CD8-positive, alpha-beta memory T cell (primary cell): Measurements from ENCODE around the gene ATP6V0A1. TPM values are rescaled to one million over a fixed set of nuclear protein-coding genes. Genes with fewer than 3 reads are reported as not detected.
A peak's percentile ranks its signal among the peaks of the same experiment; 100 is the strongest.

Source experiments
- CTCF ChIA-PET: fragments of 350-600 bp; sonication (Branson Sonifier 250); formaldehyde crosslinking; loops from one replicate; lab custom pipeline; 2021; ENCODE audit warnings: antibody characterized with exemption; lab: Charles Lee
- POLR2A ChIA-PET: fragments of 350-600 bp; sonication (Branson Sonifier 250); formaldehyde crosslinking; loops from one replicate; lab custom pipeline; 2021; ENCODE audit warnings: antibody characterized with exemption; lab: Charles Lee
- DNase-seq, 5 donors: peaks; one replicate each; pipeline versions ENCODE4 v3.0.0 to v3.0.0-alpha.2; 2020 to 2022; ENCODE audit warnings: mixed read lengths in 1 of 5
- H3K27ac ChIP-seq: one replicate; pipeline ENCODE4 v1.7.0; 2013; ENCODE audit warnings: low read depth, mild to moderate bottlenecking, low read length, moderate library complexity
- H3K27me3 ChIP-seq: 2 replicates; pipeline ENCODE4 v1.7.0; 2013; ENCODE audit warnings: low read length, mild to moderate bottlenecking; ENCODE audit not compliant: insufficient read depth, poor library complexity, severe bottlenecking
- H3K36me3 ChIP-seq: 2 replicates; pipeline ENCODE4 v1.7.0; 2013; ENCODE audit warnings: mild to moderate bottlenecking, low read length, moderate library complexity; ENCODE audit not compliant: insufficient read depth
- H3K4me1 ChIP-seq: 2 replicates; pipeline ENCODE4 v1.7.0; 2013; ENCODE audit warnings: mild to moderate bottlenecking, low read length, moderate library complexity; ENCODE audit not compliant: insufficient read depth
- H3K4me3 ChIP-seq: 2 replicates; pipeline ENCODE4 v1.7.0; 2013; ENCODE audit warnings: mild to moderate bottlenecking, low read length
- H3K9me3 ChIP-seq: 2 replicates; pipeline ENCODE4 v1.7.0; 2013; ENCODE audit warnings: mild to moderate bottlenecking, low read length
- H3K27ac Mint-ChIP-seq, 8 donors: one replicate each; pipeline ENCODE4 v1.8.0; 2020 to 2021; ENCODE audit warnings: mixed read lengths in 8 of 8, mild to moderate bottlenecking in 6 of 8, inconsistent platforms in 3 of 8, moderate library complexity in 3 of 8
- H3K27me3 Mint-ChIP-seq, 2 donors: one replicate each; pipeline ENCODE4 v1.8.0; 2020 to 2021; ENCODE audit warnings: mixed read lengths in 2 of 2, mild to moderate bottlenecking in 1 of 2, moderate library complexity in 1 of 2
- H3K36me3 Mint-ChIP-seq, 3 donors: one replicate each; pipeline ENCODE4 v1.8.0; 2020 to 2021; ENCODE audit warnings: mixed read lengths in 3 of 3, inconsistent platforms in 1 of 3, mild to moderate bottlenecking in 1 of 3
- H3K4me1 Mint-ChIP-seq, 3 donors: one replicate each; pipeline ENCODE4 v1.8.0; 2020 to 2021; ENCODE audit warnings: mixed read lengths in 3 of 3, inconsistent platforms in 1 of 3, mild to moderate bottlenecking in 1 of 3
- H3K4me3 Mint-ChIP-seq, 7 donors: one replicate each; pipeline ENCODE4 v1.8.0; 2020 to 2021; ENCODE audit warnings: mixed read lengths in 7 of 7, mild to moderate bottlenecking in 6 of 7, moderate library complexity in 4 of 7, inconsistent platforms in 2 of 7
- H3K9me3 Mint-ChIP-seq, 5 donors: one replicate each; pipeline ENCODE4 v1.8.0; 2020 to 2022; ENCODE audit warnings: mixed read lengths in 5 of 5, mild to moderate bottlenecking in 3 of 5, moderate library complexity in 2 of 5, inconsistent platforms in 1 of 5
- polyA plus RNA-seq: library from polyadenylated mRNA; unstranded; fragments of 300-500 nt; fragmentation: Illumina TruSeq; gene quantifications from one replicate; pipeline ENCODE4 v1.2.3, GENCODE V29; 2021
- total RNA-seq, 2 experiments: library from RNA; stranded (reverse); gene quantifications; one replicate each; pipeline ENCODE4 v1.2.3, GENCODE V29; 2021

The ATP6V0A1 gene
- total and polyA plus RNA-seq, 3 experiments from 2014 or later, result 3.0 to 5.5 (median 3.6) TPM

DNA sequence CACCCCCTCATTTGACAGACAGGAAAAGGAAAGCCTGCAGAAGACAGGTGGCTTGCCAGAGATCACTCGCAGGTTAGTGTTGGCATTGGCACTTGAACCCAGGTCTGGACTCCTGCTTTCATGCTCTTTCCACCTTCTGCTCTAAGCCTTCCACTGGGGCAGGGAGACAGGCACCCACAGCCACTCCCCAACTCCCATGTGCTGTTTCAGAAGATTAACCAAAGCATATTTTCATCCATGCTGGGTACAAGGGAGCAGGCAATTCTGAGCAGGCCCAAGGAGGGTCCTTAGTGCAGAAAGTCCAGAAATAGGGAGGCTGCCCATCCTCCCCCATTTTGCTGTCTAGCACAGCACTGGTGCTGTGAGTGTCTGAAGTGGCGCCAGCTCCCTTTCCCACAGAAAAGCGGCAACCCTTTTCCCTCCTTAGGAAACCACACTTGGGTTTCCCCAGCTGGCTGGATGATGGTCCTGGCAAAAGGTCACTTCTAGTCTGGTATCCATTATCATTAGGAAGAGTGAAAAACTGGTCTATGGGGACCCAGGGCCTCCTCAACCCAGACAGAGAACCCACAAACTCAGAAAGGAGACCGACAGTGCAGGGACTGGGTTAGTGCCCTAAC, 33.6 kb upstream of the ATP6V0A1 start:
- no peaks in the 10 kb centered on the region for H3K9me3 ChIP-seq
- H3K4me1 Mint-ChIP-seq, result peaks cover 5 to 20% (median 9%) of the 10 kb centered on the region in 3 donors
- peaks cover 26 to 44% of the 10 kb centered on the region in 2 donors for H3K27me3 Mint-ChIP-seq
- peaks cover 11% of the 10 kb centered on the region for H3K4me1 ChIP-seq
- POLR2A ChIA-PET, result no interaction called here
- peaks cover 13% of the 10 kb centered on the region for H3K27me3 ChIP-seq
- no peak for DNase-seq
- H3K36me3 Mint-ChIP-seq, result no peaks in the 10 kb centered on the region
- H3K27ac Mint-ChIP-seq, result no peak overlapping the region
- no peaks in the 10 kb centered on the region for H3K9me3 Mint-ChIP-seq
- H3K4me3 Mint-ChIP-seq, result peak overlapping the region in 1 of 7 donors; percentile 13
- CTCF ChIA-PET, result interaction anchor here (1.4 kb wide), 1 partner anchor 80 kb away, joined by 4 read pairs; no protein-coding TSS in a partner anchor
- H3K27ac ChIP-seq, result no peak overlapping the region
- no peaks in the 10 kb centered on the region for H3K36me3 ChIP-seq
- H3K4me3 ChIP-seq, result no peak overlapping the region

DNA sequence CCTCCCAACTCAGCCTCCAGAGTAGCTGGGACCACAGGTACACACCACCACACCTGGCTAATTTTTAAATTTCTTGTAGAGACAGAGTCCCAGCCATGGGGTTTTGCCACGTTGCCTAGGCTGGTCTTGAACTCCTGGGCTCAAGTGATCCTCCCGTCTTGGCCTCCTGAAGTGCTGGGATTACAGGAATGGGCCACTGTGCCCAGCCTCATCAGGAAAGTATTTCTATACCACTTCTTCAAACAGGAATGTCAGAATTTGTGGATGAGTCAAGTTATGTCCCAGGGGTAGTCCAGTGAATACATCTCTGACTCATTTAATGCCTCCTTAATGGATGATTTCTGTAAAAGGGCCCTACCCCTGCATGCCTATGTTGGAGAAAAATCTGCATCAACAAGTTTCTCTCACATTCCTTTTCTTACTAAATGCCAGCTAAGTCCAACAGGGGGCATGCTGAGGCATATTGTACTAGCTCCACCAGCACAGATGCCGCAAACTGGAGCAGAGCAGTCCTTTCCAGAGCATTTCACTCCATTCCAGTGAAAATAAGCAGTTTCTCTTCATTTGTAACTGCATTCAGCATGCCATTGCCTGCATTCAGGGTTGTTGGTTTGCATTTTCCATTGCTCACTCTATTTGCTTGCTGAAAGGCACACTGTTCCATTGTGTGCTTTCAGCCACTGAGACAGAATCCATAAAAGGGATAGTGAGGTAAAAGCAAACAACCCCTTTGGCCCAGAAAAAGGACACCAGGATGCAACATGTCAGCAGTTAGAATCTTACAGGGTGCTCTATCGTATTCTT, 30.3 kb upstream of the ATP6V0A1 start:
- POLR2A ChIA-PET, result no interaction called here
- no peak overlapping the region for H3K4me3 Mint-ChIP-seq
- Histone ChIP-seq H3K4me3 (no peak overlapping the region), H3K9me3 (no peaks in the 10 kb centered on the region), H3K27me3 (peaks cover 5% of the 10 kb centered on the region), H3K36me3 (no peaks in the 10 kb centered on the region), H3K4me1 (peaks cover 4% of the 10 kb centered on the region), H3K27ac (no peak overlapping the region)
- H3K27me3 Mint-ChIP-seq, result peaks cover 13 to 32% of the 10 kb centered on the region in 2 donors
- no peak overlapping the region for H3K27ac Mint-ChIP-seq
- H3K36me3 Mint-ChIP-seq, result peaks cover 0 to 3% (median 0%) of the 10 kb centered on the region in 3 donors
- no peaks in the 10 kb centered on the region for H3K9me3 Mint-ChIP-seq
- DNase-seq, result peak; percentile 18 to 58 (median 42)
- CTCF ChIA-PET, result interaction anchor here (0.7 to 2.1 kb wide), 11 partner anchors 9 to 316 kb away, joined by 3 to 9 read pairs (median 4); partner anchors contain the start of gene DHX58
- H3K4me1 Mint-ChIP-seq, result peaks cover 0 to 2% (median under 1%) of the 10 kb centered on the region in 3 donors

DNA sequence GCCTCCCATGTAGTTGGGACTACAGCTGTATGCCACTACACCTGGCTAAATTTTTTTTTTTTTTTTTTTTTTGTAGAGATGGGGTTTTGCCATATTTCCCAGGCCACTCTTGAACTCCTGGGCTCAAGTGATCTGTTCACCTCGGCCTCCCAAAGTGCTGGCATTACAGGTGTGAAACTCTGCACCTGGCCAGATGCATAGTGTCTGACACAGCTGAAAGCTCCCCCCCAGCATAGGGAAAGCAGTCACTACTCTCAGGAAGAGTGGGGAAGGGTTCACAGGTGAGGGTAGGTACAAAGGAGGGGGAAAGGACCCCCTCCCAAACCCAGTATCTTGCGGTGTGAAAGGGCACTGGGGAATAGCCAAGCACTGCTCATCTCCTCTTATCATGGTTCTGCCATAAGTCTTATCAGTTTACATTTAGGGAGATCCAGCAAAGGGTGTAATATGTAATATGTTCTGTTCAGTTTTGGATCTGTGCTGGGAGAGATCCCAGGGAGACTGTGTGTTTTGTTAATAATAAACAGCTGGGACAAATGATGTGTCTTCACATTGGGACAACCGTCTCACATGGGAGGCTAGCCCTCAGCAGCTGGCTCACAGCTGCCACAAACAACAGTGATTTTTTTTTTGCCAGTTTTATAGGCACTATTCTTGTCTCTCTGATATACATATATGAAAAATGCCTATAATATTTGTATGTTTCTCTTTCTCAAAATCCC, 28.8 kb upstream of the ATP6V0A1 start:
- Histone ChIP-seq H3K4me3 (no peak overlapping the region), H3K9me3 (no peaks in the 10 kb centered on the region), H3K36me3 (no peaks in the 10 kb centered on the region), H3K27ac (no peak overlapping the region), H3K27me3 (no peaks in the 10 kb centered on the region), H3K4me1 (peaks cover 3% of the 10 kb centered on the region)
- ChIA-PET CTCF (interaction anchor here (0.8 to 2.1 kb wide), 6 partner anchors 8 to 318 kb away, joined by 3 to 9 read pairs (median 5); partner anchors contain the start of gene DHX58), POLR2A (no interaction called here)
- DNase-seq, result no peak
- Mint-ChIP-seq H3K4me3 (no peak overlapping the region), H3K27me3 (peaks cover 8 to 32% of the 10 kb centered on the region in 2 donors), H3K4me1 (no peaks in the 10 kb centered on the region), H3K27ac (no peak overlapping the region), H3K36me3 (peaks cover 0 to 3% (median 0%) of the 10 kb centered on the region in 3 donors), H3K9me3 (no peaks in the 10 kb centered on the region)

DNA sequence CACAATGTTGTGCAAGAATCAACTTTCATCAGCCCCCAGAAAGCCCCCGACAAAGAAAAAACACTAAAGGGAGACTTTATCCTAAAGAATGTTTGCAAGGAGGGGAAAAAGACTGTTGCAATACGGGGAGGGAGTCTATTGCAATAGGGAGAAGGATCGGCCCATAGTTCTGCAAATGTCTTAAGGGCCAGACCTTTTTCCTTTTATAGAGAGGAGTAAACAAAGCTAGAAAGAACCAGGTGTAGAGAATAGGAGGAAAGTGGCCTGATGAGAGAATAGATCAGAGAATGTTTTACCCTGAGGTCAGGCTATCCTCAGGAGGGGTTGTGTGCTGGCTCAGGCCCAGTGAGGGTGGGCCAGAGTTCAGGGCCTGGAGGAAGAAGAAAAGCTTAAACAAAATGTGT, 26.9 kb upstream of the ATP6V0A1 start:
- Histone ChIP-seq H3K4me1 (peaks cover 3% of the 10 kb centered on the region), H3K4me3 (no peak overlapping the region), H3K36me3 (no peaks in the 10 kb centered on the region), H3K9me3 (no peaks in the 10 kb centered on the region), H3K27me3 (no peaks in the 10 kb centered on the region), H3K27ac (no peak overlapping the region)
- Mint-ChIP-seq H3K36me3 (peaks cover 0 to 3% (median 0%) of the 10 kb centered on the region in 3 donors), H3K4me1 (no peaks in the 10 kb centered on the region), H3K9me3 (no peaks in the 10 kb centered on the region), H3K4me3 (no peak overlapping the region), H3K27me3 (peaks cover 5 to 36% of the 10 kb centered on the region in 2 donors), H3K27ac (no peak overlapping the region)
- ChIA-PET CTCF (interaction anchor here (1.3 to 2.0 kb wide), 2 partner anchors 86 to 96 kb away, joined by 7 to 9 read pairs; no protein-coding TSS in a partner anchor), POLR2A (no interaction called here)
- DNase-seq, result no peak

DNA sequence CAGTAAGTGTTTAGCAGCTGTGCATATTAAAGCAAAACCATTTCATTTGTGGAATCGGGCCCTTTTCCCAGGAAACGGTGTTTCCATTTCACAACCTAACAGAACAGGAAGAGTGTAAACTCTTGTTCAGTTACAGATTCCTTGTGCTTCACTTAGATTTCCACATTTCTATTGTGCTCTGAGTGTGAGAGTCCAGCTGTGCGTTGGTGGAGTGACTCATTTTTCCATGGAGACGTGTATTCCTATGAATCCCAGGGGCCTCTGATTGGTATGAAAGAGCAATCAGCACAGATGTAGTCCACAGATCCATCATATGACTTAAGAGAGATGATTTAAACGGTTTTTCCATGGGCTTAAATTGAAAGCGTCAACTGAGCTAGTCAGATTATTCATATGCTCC, 22.3 kb upstream of the ATP6V0A1 start:
- Mint-ChIP-seq H3K9me3 (no peaks in the 10 kb centered on the region), H3K27ac (no peak overlapping the region), H3K4me3 (no peak overlapping the region), H3K27me3 (peaks cover 6 to 22% of the 10 kb centered on the region in 2 donors), H3K36me3 (peaks cover 0 to 3% (median 0%) of the 10 kb centered on the region in 3 donors), H3K4me1 (peaks cover 1 to 2% (median 1%) of the 10 kb centered on the region in 3 donors)
- H3K27ac ChIP-seq, result no peak overlapping the region
- ChIA-PET POLR2A (no interaction called here), CTCF (interaction anchor here (1.1 kb wide), 1 partner anchor 81 kb away, joined by 3 read pairs; no protein-coding TSS in a partner anchor)
- no peaks in the 10 kb centered on the region for H3K36me3 ChIP-seq
- no peaks in the 10 kb centered on the region for H3K4me1 ChIP-seq
- H3K27me3 ChIP-seq, result no peaks in the 10 kb centered on the region
- H3K9me3 ChIP-seq, result no peaks in the 10 kb centered on the region
- H3K4me3 ChIP-seq, result no peak overlapping the region
- DNase-seq, result no peak

DNA sequence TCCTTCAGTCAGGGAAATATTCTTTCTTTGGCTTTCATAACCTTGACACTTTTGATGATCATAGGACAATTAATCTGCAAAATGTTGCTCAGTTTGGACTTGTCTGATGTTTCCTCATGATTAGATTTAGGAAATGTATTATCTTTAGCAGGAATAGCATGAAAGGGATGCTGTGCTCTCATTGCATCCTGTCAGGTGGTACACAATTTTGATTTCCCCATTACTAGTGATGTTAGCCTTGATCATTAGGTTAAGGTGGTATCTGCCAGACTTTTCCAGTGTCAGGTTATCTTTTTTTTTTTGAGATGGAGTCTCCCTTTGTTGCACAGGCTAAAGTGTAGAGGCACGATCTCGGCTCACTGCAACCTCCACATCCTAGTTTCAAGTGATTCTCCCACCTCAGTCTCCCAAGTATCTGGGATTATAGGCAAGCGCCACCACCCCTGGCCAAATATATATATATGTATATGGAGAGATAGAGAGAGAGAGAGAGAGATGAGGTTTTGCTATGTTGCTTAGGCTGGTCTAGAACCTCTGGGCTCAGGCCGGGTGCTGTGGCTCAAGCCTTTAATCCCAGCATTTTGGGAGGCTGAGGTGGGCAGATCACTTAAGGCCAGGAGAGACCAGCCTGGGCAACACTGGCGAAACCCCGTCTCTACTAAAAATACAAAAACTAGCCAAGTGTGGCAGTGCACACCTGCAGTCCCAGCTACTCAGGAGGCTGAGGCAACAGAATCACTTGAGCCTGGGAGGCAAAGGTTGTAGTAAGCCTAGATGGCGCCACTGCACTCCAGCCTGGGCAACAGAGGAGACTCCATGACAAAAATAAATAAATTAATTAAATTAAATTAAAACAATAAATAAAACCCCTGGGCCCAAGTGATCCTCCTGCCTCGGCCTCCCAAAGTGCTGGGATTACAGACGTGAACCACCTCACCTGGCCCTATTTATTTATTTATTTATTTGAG, 19.8 kb upstream of the ATP6V0A1 start:
- Histone ChIP-seq H3K27me3 (no peaks in the 10 kb centered on the region), H3K36me3 (no peaks in the 10 kb centered on the region), H3K27ac (no peak overlapping the region), H3K4me3 (no peak overlapping the region), H3K4me1 (no peaks in the 10 kb centered on the region), H3K9me3 (no peaks in the 10 kb centered on the region)
- peak in 2 of 5 donors; percentile 24 to 31 for DNase-seq
- Mint-ChIP-seq H3K36me3 (no peaks in the 10 kb centered on the region), H3K4me1 (peaks cover 10 to 12% (median 10%) of the 10 kb centered on the region in 3 donors), H3K27ac (no peak overlapping the region), H3K4me3 (no peak overlapping the region), H3K9me3 (no peaks in the 10 kb centered on the region), H3K27me3 (peaks cover 9 to 15% of the 10 kb centered on the region in 2 donors)
- ChIA-PET CTCF (interaction anchor here (0.9 to 2.2 kb wide), 2 partner anchors 10 to 48 kb away, joined by 4 to 6 read pairs; no protein-coding TSS in a partner anchor), POLR2A (no interaction called here)
